ENCODE results near the gene KIAA1671. TPM values are rescaled to one million over a fixed set of nuclear protein-coding genes. Genes with fewer than 3 reads are reported as not detected.
A peak's percentile ranks its signal among the peaks of the same experiment; 100 is the strongest.

KIAA1671 gene
- total RNA-seq, 2 donors from 2014 or later: 82.5 to 94.3 TPM

DNA sequence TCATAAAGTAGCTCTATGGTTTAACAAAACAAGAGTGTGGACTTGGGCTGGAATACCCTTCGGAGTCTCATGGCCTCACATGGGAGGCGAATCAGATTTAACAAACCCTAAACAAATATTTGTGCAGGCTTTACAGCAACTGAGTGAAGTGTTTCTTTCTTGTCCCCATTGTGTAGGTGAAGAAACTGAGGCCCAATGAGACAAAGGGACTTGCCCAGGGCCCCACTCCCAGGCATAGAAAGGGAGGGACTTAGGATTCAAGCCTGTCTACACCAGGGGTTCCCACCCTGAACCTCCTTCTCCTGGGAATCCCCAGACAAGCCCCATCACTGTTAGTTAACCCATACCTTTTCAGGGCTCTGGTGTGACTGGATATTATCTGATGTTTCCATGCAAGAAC, 192.0 kb downstream of the KIAA1671 start:
- H3K4me1 ChIP-seq: peaks cover 15% of the 10 kb centered on the region
- H3K27ac ChIP-seq: no peak overlapping the region

DNA sequence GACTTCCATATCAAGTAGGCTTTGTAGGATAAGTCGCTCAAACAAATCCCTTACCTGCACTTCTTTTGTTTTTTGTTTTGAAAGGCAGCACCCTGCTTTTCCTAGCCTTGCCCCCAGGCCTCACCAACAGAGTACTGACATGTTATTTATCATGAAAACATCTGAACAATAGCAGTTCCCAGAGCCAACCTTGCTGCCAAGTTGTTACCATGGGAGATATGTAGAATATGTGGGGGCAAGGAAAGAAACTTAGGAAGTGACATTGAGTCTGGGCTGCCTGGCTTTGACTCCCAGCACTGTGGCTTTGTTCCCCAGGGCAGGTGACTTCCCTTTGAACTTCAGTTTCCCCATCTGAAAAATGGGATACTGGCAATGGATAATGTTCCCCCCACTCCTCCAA, 193.8 kb downstream of the KIAA1671 start:
- intact Hi-C loops (cut with DNase I): no loop called here
- H3K27ac ChIP-seq: no peak overlapping the region
- H3K4me1 ChIP-seq: peaks cover 5% of the 10 kb centered on the region
- DNase-seq: no peak
- H3K9ac ChIP-seq (ENCODE audit: low read depth in 2 of 2, low read length in 2 of 2): no peak overlapping the region
- H3K27me3 ChIP-seq: no peaks in the 10 kb centered on the region
- H3K36me3 ChIP-seq: no peaks in the 10 kb centered on the region
- no peaks in the 10 kb centered on the region for H3K9me3 ChIP-seq
- H3K4me3 ChIP-seq: no peak overlapping the region
- TF ChIP-seq, protein P1, sequence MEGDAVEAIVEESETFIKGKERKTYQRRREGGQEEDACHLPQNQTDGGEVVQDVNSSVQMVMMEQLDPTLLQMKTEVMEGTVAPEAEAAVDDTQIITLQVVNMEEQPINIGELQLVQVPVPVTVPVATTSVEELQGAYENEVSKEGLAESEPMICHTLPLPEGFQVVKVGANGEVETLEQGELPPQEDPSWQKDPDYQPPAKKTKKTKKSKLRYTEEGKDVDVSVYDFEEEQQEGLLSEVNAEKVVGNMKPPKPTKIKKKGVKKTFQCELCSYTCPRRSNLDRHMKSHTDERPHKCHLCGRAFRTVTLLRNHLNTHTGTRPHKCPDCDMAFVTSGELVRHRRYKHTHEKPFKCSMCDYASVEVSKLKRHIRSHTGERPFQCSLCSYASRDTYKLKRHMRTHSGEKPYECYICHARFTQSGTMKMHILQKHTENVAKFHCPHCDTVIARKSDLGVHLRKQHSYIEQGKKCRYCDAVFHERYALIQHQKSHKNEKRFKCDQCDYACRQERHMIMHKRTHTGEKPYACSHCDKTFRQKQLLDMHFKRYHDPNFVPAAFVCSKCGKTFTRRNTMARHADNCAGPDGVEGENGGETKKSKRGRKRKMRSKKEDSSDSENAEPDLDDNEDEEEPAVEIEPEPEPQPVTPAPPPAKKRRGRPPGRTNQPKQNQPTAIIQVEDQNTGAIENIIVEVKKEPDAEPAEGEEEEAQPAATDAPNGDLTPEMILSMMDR (IDR thresholded peaks at IDR 0.05): no peak

More for the DNA sequence above, 192.0 kb downstream of the KIAA1671 start:
- DNase-seq: no peak
- Histone ChIP-seq H3K9me3 (no peaks in the 10 kb centered on the region), H3K9ac (ENCODE audit: low read depth in 2 of 2, low read length in 2 of 2) (no peak overlapping the region), H3K36me3 (no peaks in the 10 kb centered on the region), H3K4me3 (no peak overlapping the region), H3K27me3 (no peaks in the 10 kb centered on the region)
- TF ChIP-seq, protein P1 (IDR thresholded peaks at IDR 0.05): no peak
- intact Hi-C loops (cut with DNase I): no loop called here

DNA sequence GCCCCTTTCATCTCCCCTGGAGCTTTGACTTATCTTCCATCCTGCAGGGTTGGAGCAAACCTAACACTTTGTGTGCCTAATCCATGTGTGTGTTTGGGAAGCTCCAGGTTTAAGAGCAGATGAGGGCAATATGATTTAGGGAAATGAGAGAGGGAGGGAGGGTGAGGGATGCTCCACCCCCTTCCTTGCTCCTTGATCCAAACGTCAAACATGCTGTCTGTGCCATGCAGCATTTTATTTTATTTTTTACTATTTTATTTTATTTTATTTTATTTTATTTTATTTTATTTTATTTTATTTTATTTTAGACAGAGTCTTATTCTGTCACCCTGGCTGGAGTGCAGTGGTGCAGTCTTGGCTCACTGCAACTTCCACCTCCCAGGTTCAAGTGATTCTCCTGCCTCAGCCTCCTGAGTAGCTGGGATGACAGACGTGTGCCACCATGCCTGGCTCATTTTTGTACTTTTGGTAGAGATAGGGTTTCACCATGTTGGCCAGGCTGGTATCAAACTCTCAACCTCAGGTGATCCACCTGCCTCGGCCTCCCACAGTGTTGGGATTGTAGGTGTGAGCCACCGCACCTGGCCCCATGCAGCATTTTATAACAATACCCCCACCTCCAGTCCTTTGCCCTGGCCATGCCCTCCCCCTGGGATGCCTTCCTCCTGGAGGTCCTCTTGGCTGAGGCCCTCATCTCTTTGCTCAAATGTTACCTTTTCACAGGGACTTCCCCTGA, 194.6 kb downstream of the KIAA1671 start:
- Histone ChIP-seq H3K27ac (no peak overlapping the region), H3K9me3 (no peaks in the 10 kb centered on the region), H3K27me3 (no peaks in the 10 kb centered on the region), H3K4me1 (peaks cover 5% of the 10 kb centered on the region), H3K36me3 (no peaks in the 10 kb centered on the region), H3K4me3 (no peak overlapping the region), H3K9ac (ENCODE audit: low read depth in 2 of 2, low read length in 2 of 2) (peak overlapping the region in 1 of 2 donors; percentile 40)
- no peak for DNase-seq
- TF ChIP-seq, protein P1 (IDR thresholded peaks at IDR 0.05): no peak
- intact Hi-C loops (cut with DNase I): no loop called here

DNA sequence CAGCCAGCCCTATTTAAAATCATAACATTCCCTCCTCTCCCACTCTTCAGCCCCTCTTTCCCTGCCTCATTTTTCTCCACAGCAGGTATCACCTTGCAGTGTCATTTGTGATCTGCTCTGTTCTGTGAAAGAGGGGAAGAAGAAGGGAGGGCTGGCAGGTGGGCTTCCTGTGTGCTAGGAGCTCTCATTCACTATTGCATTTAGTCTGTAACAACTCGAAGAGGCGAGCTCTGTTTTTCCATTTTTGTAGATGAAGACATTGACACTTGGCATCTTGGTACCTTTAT, 195.1 kb downstream of the KIAA1671 start:
- intact Hi-C loops (cut with DNase I): no loop called here
- Histone ChIP-seq H3K4me1 (peaks cover 5% of the 10 kb centered on the region), H3K27ac (no peak overlapping the region), H3K4me3 (no peak overlapping the region), H3K9ac (ENCODE audit: low read depth in 2 of 2, low read length in 2 of 2) (peak overlapping the region in 1 of 2 donors; percentile 40), H3K9me3 (no peaks in the 10 kb centered on the region), H3K27me3 (no peaks in the 10 kb centered on the region), H3K36me3 (no peaks in the 10 kb centered on the region)
- DNase-seq: no peak
- TF ChIP-seq, protein P1 (IDR thresholded peaks at IDR 0.05): no peak

DNA sequence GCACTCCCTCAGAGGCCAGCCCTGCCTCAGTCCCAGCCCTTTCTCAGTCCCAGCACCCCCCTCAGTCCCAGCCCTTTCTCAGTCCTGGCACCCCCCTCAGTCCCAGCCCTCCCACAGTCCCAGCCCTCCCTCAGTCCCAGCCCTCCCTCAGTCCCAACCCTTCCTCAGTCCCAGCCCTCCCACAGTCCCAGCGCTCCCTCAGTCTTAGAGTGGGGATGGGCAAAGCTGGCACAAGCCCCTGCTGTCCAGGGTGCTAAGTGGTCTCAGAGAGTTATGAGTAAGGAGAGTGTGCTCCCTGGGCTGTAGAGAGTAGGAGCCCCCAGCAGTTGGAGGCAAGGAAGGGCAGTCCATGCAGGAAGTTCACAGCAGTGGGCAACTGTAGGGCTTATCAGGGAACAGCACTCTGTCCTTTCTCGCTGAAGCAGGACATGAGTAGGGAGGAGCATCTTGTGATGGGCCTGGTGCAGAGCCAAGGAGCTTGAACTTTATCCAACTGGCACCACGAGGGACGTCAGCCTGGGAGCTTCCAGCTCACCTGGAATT, 195.7 kb downstream of the KIAA1671 start:
- Histone ChIP-seq H3K9me3 (no peaks in the 10 kb centered on the region), H3K4me3 (no peak overlapping the region), H3K36me3 (no peaks in the 10 kb centered on the region), H3K4me1 (peaks cover 5% of the 10 kb centered on the region), H3K27ac (no peak overlapping the region), H3K9ac (ENCODE audit: low read depth in 2 of 2, low read length in 2 of 2) (peak overlapping the region in 1 of 2 donors; percentile 77), H3K27me3 (no peaks in the 10 kb centered on the region)
- TF ChIP-seq, protein P1 (IDR thresholded peaks at IDR 0.05): no peak
- peak; percentile 86 for DNase-seq
- intact Hi-C loops (cut with DNase I): no loop called here

Measured in colonic mucosa (tissue), 4 donors.